Colonic mucosa (tissue), 4 donors: ENCODE results near the gene CYP1A2. TPM values are rescaled to one million over a fixed set of nuclear protein-coding genes. Genes with fewer than 3 reads are reported as not detected.

Source experiments
- DNase-seq: peaks from one replicate; pipeline ENCODE4 v3.0.0-alpha.2; 2020
- H3K27ac ChIP-seq: fragments of 200-600 bp; one replicate; pipeline ENCODE4 v1.8.0; 2021
- H3K27me3 ChIP-seq: fragments of 200-600 bp; one replicate; pipeline ENCODE4 v1.8.0; 2021
- H3K36me3 ChIP-seq: fragments of 200-600 bp; one replicate; pipeline ENCODE4 v1.8.0; 2021
- H3K4me1 ChIP-seq: fragments of 200-600 bp; one replicate; pipeline ENCODE4 v1.8.0; 2021; ENCODE audit warnings: mild to moderate bottlenecking
- H3K4me3 ChIP-seq: fragments of 200-600 bp; one replicate; pipeline ENCODE4 v1.8.0; 2021
- H3K9ac ChIP-seq, 2 donors: one replicate each; pipeline ENCODE4 v1.7.0; 2013; ENCODE audit warnings: control low read depth in 2 of 2, low read depth in 2 of 2, low read length in 2 of 2
- H3K9me3 ChIP-seq: fragments of 200-600 bp; one replicate; pipeline ENCODE4 v1.8.0; 2021
- intact Hi-C: fragments of 100-400 bp; cut with DNase I; formaldehyde crosslinking; loops from one replicate; pipeline ENCODE4 v1.14.1; 2022
- total RNA-seq, 2 donors: library from RNA; stranded (reverse); fragmentation: NEBNext Ultra II Directional in 1 of 2; extraction: Animal tissue kit (Norgen Biotek cat#: 25700) in 1 of 2; gene quantifications; one replicate each; pipeline ENCODE4 v1.2.1, GENCODE V29; 2021
- TF ChIP-seq, protein P1 (sequence below): fragments of 200-600 bp; IDR thresholded peaks from one replicate; pipeline ENCODE4 v1.8.0; 2022; ENCODE audit warnings: antibody characterized with exemption, mild to moderate bottlenecking
- donor health status: healthy.
- donor health status: DM: no; HTN: no; CAD: no.
- donor health status: DM: no; HTN: no; CAD: no.

CYP1A2 gene
- total RNA-seq, 2 donors from 2014 or later, result not detected

DNA sequence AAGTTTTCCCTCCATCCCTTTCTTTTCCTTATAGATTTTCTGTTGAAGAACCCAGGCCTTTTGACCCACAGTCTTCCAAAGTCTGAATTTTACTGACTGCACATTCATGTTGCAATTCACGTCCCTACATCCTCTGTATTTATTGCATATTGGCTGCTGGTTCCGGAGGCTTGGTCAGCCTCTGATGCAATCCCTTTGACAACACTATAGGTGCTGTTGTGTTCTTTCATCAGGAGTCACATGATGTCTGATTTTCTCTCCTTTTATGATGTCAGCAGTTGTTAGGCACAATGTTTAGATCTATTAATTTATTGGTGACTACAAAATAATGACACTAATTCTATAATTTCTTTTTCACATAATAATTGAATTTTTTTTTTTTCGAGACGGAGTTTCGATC, 32.0 kb upstream of the CYP1A2 start:
- DNase-seq, result no peak
- no peaks in the 10 kb centered on the region for H3K4me1 ChIP-seq
- H3K27me3 ChIP-seq, result no peaks in the 10 kb centered on the region
- no peak overlapping the region for H3K4me3 ChIP-seq
- no peak overlapping the region for H3K27ac ChIP-seq
- no peaks in the 10 kb centered on the region for H3K9me3 ChIP-seq
- TF ChIP-seq, protein P1, sequence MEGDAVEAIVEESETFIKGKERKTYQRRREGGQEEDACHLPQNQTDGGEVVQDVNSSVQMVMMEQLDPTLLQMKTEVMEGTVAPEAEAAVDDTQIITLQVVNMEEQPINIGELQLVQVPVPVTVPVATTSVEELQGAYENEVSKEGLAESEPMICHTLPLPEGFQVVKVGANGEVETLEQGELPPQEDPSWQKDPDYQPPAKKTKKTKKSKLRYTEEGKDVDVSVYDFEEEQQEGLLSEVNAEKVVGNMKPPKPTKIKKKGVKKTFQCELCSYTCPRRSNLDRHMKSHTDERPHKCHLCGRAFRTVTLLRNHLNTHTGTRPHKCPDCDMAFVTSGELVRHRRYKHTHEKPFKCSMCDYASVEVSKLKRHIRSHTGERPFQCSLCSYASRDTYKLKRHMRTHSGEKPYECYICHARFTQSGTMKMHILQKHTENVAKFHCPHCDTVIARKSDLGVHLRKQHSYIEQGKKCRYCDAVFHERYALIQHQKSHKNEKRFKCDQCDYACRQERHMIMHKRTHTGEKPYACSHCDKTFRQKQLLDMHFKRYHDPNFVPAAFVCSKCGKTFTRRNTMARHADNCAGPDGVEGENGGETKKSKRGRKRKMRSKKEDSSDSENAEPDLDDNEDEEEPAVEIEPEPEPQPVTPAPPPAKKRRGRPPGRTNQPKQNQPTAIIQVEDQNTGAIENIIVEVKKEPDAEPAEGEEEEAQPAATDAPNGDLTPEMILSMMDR, result no peak
- H3K36me3 ChIP-seq, result no peaks in the 10 kb centered on the region
- no peak overlapping the region for H3K9ac ChIP-seq
- intact Hi-C loops, result no loop called here

DNA sequence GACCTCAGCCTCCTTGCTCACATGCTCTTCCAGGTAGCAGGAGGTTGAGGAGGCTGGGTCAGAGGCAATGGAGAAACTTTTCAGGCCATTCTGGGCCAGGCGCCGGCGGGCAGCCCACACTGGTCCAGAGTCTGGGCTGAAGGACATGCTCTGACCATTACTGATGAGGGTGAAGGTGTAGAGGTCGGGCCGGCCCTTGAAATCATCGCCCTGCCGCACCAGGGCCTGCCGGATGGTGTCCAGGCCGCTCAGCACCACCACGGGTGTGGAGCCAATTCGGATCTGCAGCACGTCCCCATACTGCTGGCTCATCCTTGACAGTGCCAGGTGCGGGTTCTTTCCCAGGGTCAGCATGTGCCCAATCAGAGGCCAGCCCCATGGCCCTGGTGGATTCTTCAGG, 26.1 kb upstream of the CYP1A2 start:
- intact Hi-C loops, result no loop called here
- no peak overlapping the region for H3K27ac ChIP-seq
- H3K4me1 ChIP-seq, result peaks cover 8% of the 10 kb centered on the region
- TF ChIP-seq, protein P1, result no peak
- no peak overlapping the region for H3K4me3 ChIP-seq
- H3K27me3 ChIP-seq, result peaks cover 6% of the 10 kb centered on the region
- H3K9ac ChIP-seq, result no peak overlapping the region
- no peaks in the 10 kb centered on the region for H3K9me3 ChIP-seq
- no peak for DNase-seq
- H3K36me3 ChIP-seq, result no peaks in the 10 kb centered on the region

DNA sequence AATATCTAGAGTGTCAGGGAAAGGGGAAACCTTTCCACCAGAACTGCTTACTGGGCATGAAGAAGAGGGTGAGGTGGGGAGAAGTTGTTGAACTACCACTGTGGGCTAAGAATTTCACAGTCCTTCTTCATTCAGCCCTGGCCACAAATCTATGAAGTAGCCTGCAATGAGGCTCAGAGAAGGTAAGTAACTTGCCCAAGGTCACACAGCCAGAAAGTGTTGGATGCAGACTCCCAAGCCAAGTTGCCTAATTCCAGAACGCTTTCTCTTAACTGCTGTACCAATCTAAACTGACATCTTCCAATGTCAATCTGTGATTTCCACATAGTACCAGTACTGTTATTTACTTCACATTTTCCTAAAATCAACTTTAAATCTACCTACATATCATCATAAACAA, 25.5 kb upstream of the CYP1A2 start:
- Histone ChIP-seq H3K36me3 (no peaks in the 10 kb centered on the region), H3K27me3 (peaks cover 8% of the 10 kb centered on the region), H3K4me1 (peaks cover 8% of the 10 kb centered on the region), H3K9me3 (no peaks in the 10 kb centered on the region), H3K27ac (no peak overlapping the region), H3K4me3 (no peak overlapping the region), H3K9ac (no peak overlapping the region)
- TF ChIP-seq, protein P1, result no peak
- no peak for DNase-seq
- intact Hi-C loops, result no loop called here

DNA sequence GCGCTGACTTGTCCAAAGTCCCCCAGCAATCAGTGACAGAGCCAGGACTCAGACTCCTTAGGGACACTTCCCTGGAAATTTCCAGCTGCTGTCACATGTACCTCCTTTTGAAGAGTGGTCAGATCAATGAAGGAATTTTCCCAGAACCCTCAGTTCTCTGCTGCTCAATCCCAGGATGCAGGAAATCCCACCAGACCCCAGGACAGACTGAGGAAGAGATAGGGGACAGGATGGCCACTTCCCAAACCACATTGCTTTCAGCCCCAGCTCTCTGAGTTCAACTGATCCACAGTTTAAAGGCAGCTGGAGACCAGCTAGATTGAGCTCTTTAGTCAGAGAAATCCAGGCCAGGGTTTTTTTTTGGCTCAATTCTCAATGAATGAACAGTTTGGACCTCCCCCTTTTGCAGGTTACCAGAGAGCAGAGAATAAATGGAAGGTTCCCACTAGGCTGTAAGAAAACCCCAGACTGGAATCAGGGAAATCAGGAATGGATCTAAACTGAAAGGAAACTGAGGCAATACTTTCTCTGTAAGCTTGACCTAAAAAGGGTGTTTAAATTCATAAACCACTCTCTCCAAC, 24.8 kb upstream of the CYP1A2 start:
- TF ChIP-seq, protein P1, result no peak
- H3K27me3 ChIP-seq, result peaks cover 8% of the 10 kb centered on the region
- no peaks in the 10 kb centered on the region for H3K9me3 ChIP-seq
- H3K27ac ChIP-seq, result no peak overlapping the region
- H3K4me1 ChIP-seq, result peaks cover 8% of the 10 kb centered on the region
- no peaks in the 10 kb centered on the region for H3K36me3 ChIP-seq
- DNase-seq, result peak; percentile 23
- no peak overlapping the region for H3K4me3 ChIP-seq
- no peak overlapping the region for H3K9ac ChIP-seq
- intact Hi-C loops, result no loop called here

DNA sequence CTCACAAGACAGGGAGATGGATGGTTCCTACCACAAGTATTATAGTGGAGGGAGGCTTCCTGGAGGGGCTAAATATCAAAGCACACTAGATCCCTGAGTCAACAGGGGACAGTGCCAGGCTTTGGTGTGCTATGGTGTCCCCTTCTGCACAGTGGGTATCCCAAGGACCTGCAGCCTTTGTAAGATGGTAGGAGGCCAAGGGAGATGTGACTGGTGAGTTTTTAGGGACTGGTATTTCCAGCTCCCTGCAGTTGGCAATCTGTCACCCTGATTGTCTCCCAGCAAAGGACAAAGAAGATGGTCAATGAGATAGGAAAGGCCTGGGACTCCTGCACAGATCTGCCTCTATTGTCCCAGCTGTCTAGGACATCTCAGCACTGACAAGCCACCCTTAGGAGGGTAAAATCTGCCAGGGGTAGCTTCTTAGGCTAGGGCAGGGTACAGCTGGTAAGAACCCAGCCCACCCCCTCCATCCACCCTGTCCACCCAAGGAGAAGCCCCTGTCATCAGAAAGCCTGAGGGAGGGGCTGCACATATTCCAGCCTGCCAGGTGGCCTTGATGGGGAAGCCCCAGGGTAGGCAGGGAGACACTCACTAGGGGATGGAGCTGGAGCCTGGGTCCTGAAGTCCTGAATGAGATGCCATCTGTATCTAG, 23.9 kb upstream of the CYP1A2 start:
- H3K4me1 ChIP-seq, result peaks cover 8% of the 10 kb centered on the region
- H3K4me3 ChIP-seq, result no peak overlapping the region
- intact Hi-C loops, result no loop called here
- H3K27me3 ChIP-seq, result peaks cover 8% of the 10 kb centered on the region
- H3K9me3 ChIP-seq, result no peaks in the 10 kb centered on the region
- H3K36me3 ChIP-seq, result no peaks in the 10 kb centered on the region
- no peak for DNase-seq
- no peak overlapping the region for H3K27ac ChIP-seq
- no peak overlapping the region for H3K9ac ChIP-seq
- TF ChIP-seq, protein P1, result no peak
